ENCODE results near the gene KLRF1.

- TF ChIP-seq REST (IDR thresholded peaks at IDR 0.05; ENCODE audit: unreplicated experiment) = no peak
- TF ChIP-seq ZNF462 (CRISPR knock-in tag; IDR thresholded peaks at IDR 0.05) = no peak
- no peak for TF ChIP-seq EZH2 (IDR thresholded peaks at IDR 0.05; ENCODE audit: low read depth, unreplicated experiment)
- no peak for TF ChIP-seq JUNB (IDR thresholded peaks at IDR 0.05; ENCODE audit: unreplicated experiment)
- TF ChIP-seq CTCF (conservative IDR thresholded peaks at IDR 0.05; ENCODE audit: low read depth in 2 of 2) = no peak
Observed at GRCh38 chr12:9805883-9806282, 21.4 kb upstream of the KLRF1 start.

Data from GM23338 (cell line).